Measurements from ENCODE around the gene GPR183. TPM values are rescaled to one million over a fixed set of nuclear protein-coding genes. Genes with fewer than 3 reads are reported as not detected.

The GPR183 gene
- total RNA-seq, 1 donor from 2014 or later, result 4.9 TPM

- DNase-seq (ENCODE audit: low read depth) (no peak), FAIRE-seq (no peak)
- Histone ChIP-seq H3K4me3 (ENCODE audit: insufficient read depth, low read depth, low read length) (no peak overlapping the region), H3K36me3 (ENCODE audit: insufficient read depth, low read length) (no peaks in the 10 kb centered on the region), H3K9ac (ENCODE audit: low read length) (no peak overlapping the region), H3K79me2 (ENCODE audit: insufficient read depth, low read length) (no peaks in the 10 kb centered on the region), H3K4me2 (ENCODE audit: low read length) (no peak overlapping the region), H3K9me3 (ENCODE audit: insufficient read depth, low read depth, low read length) (no peaks in the 10 kb centered on the region), H3K27ac (ENCODE audit: low read depth, low read length) (no peak overlapping the region), H3K4me1 (ENCODE audit: insufficient read depth, low read length) (peaks cover 3% of the 10 kb centered on the region), H3K27me3 (ENCODE audit: insufficient read depth, low read length) (no peaks in the 10 kb centered on the region), H4K20me1 (ENCODE audit: insufficient read depth, low read length) (no peaks in the 10 kb centered on the region), H2AFZ (ENCODE audit: low read depth, low read length) (no peak overlapping the region)
- no peaks in the 10 kb centered on the region for H3K27me3 Mint-ChIP-seq (ENCODE audit: low read depth, unreplicated experiment)
- H3K4me3 Mint-ChIP-seq (ENCODE audit: unreplicated experiment), result no peak overlapping the region
- TF ChIP-seq EZH2 (IDR thresholded peaks at IDR 0.05; ENCODE audit: insufficient read depth, low read length), result no peak
- TF ChIP-seq CTCF (IDR thresholded peaks at IDR 0.05; ENCODE audit: insufficient read depth, low read depth, low read length), result no peak
- no peaks in the 10 kb centered on the region for H3K9me3 Mint-ChIP-seq (ENCODE audit: unreplicated experiment)
- no peak overlapping the region for H3K27ac Mint-ChIP-seq (ENCODE audit: unreplicated experiment)
- peaks cover 53% of the 10 kb centered on the region for H3K4me1 Mint-ChIP-seq (ENCODE audit: low read depth, unreplicated experiment)
- H3K36me3 Mint-ChIP-seq (ENCODE audit: low read depth, unreplicated experiment), result peaks cover 3% of the 10 kb centered on the region
Observed at GRCh38 chr13:99301056-99301838, 6.0 kb downstream of the GPR183 start.

GRCh38 chr13:99299920-99300341 is 7.3 kb downstream of the GPR183 start:
- Mint-ChIP-seq H3K4me1 (ENCODE audit: low read depth, unreplicated experiment) (peaks cover 52% of the 10 kb centered on the region), H3K36me3 (ENCODE audit: low read depth, unreplicated experiment) (peaks cover 3% of the 10 kb centered on the region), H3K27ac (ENCODE audit: unreplicated experiment) (no peak overlapping the region), H3K9me3 (ENCODE audit: unreplicated experiment) (no peaks in the 10 kb centered on the region), H3K27me3 (ENCODE audit: low read depth, unreplicated experiment) (no peaks in the 10 kb centered on the region), H3K4me3 (ENCODE audit: unreplicated experiment) (no peak overlapping the region)
- Histone ChIP-seq H2AFZ (ENCODE audit: low read depth, low read length) (no peak overlapping the region), H4K20me1 (ENCODE audit: insufficient read depth, low read length) (peaks cover 5% of the 10 kb centered on the region), H3K9me3 (ENCODE audit: insufficient read depth, low read depth, low read length) (no peaks in the 10 kb centered on the region), H3K27ac (ENCODE audit: low read depth, low read length) (no peak overlapping the region), H3K9ac (ENCODE audit: low read length) (no peak overlapping the region), H3K79me2 (ENCODE audit: insufficient read depth, low read length) (no peaks in the 10 kb centered on the region), H3K4me1 (ENCODE audit: insufficient read depth, low read length) (peaks cover 3% of the 10 kb centered on the region), H3K27me3 (ENCODE audit: insufficient read depth, low read length) (no peaks in the 10 kb centered on the region), H3K4me2 (ENCODE audit: low read length) (no peak overlapping the region), H3K4me3 (ENCODE audit: insufficient read depth, low read depth, low read length) (no peak overlapping the region), H3K36me3 (ENCODE audit: insufficient read depth, low read length) (no peaks in the 10 kb centered on the region)
- TF ChIP-seq CTCF (IDR thresholded peaks at IDR 0.05; ENCODE audit: insufficient read depth, low read depth, low read length) (no peak), EZH2 (IDR thresholded peaks at IDR 0.05; ENCODE audit: insufficient read depth, low read length) (no peak)
- FAIRE-seq (no peak), DNase-seq (ENCODE audit: low read depth) (no peak)
